ENCODE data around the gene DBP. TPM values are rescaled to one million over a fixed set of nuclear protein-coding genes. Genes with fewer than 3 reads are reported as not detected.

DBP gene
- total RNA-seq, 1 experiment from 2014 or later, result 12.0 TPM

DNA sequence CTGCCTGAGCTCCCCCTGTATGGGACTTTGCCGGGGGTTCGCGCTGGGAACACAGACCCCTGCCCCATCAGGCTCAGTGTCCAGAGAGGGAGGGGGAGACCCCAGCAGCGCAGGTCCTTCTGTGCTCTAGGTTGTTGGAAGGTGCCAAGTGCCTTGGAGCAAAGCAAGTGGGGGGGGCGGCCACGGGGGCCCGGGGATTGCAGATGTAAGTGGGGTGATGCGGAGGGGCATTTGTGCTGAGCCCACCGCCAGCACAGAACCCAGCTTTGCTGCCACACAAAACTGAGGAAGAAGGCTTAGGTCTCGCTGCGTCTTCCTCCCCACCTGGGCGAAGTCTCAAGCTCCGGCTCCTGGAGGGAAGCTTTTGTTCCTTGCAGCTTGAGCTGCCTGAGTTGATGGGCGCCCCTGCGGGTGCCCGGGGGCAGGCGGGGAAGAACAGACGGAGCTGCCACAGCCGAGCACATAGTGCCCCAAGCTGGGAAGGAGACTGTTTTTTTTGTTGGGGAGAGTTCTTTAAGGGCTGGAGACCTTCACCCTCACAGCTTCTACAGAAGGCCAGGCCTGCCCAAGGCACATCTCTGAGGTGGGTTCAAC, 37.1 kb upstream of the DBP start:
- TF ChIP-seq MAX (CRISPR knock-in tag; IDR thresholded peaks at IDR 0.05) (0 out of 2 replicates have a peak, but pooled peaks have one; percentile 7), ZMAT4 (CRISPR knock-in tag; IDR thresholded peaks at IDR 0.05) (no peak), ZNF317 (CRISPR knock-in tag; IDR thresholded peaks at IDR 0.05; ENCODE audit: borderline replicate concordance, low read depth) (no peak), STAT6 (CRISPR knock-in tag; conservative IDR thresholded peaks at IDR 0.05; ENCODE audit: low read depth) (no peak), ZNF423 (CRISPR knock-in tag; IDR thresholded peaks at IDR 0.05) (peak; percentile 98), SMAD4 (CRISPR knock-in tag; IDR thresholded peaks at IDR 0.05) (no peak), TCF7 (CRISPR knock-in tag; IDR thresholded peaks at IDR 0.05; ENCODE audit: low read depth) (no peak), IRF2 (CRISPR knock-in tag; IDR thresholded peaks at IDR 0.05; ENCODE audit: borderline replicate concordance, low read depth) (no peak), CREB1 (CRISPR knock-in tag; IDR thresholded peaks at IDR 0.05) (no peak), ZNF232 (CRISPR knock-in tag; IDR thresholded peaks at IDR 0.05) (no peak), CREM (CRISPR knock-in tag; IDR thresholded peaks at IDR 0.05) (no peak)
- TF ChIP-seq, protein P1, sequence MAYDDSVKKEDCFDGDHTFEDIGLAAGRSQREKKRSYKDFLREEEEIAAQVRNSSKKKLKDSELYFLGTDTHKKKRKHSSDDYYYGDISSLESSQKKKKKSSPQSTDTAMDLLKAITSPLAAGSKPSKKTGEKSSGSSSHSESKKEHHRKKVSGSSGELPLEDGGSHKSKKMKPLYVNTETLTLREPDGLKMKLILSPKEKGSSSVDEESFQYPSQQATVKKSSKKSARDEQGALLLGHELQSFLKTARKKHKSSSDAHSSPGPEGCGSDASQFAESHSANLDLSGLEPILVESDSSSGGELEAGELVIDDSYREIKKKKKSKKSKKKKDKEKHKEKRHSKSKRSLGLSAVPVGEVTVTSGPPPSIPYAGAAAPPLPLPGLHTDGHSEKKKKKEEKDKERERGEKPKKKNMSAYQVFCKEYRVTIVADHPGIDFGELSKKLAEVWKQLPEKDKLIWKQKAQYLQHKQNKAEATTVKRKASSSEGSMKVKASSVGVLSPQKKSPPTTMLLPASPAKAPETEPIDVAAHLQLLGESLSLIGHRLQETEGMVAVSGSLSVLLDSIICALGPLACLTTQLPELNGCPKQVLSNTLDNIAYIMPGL (CRISPR knock-in tag; IDR thresholded peaks at IDR 0.05), result no peak
- TF ChIP-seq, protein P2, sequence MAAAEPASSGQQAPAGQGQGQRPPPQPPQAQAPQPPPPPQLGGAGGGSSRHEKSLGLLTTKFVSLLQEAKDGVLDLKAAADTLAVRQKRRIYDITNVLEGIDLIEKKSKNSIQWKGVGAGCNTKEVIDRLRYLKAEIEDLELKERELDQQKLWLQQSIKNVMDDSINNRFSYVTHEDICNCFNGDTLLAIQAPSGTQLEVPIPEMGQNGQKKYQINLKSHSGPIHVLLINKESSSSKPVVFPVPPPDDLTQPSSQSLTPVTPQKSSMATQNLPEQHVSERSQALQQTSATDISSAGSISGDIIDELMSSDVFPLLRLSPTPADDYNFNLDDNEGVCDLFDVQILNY (CRISPR knock-in tag; IDR thresholded peaks at IDR 0.05), result no peak
- DNase-seq (ENCODE audit: low spot score) (peak; percentile 27), ATAC-seq (peak; percentile 11)
- Mint-ChIP-seq H3K27ac (no peak overlapping the region), H3K27me3 (ENCODE audit: low read depth) (peaks cover 17% of the 10 kb centered on the region), H3K36me3 (no peaks in the 10 kb centered on the region), H3K4me3 (peak overlapping the region; percentile 37), H3K4me1 (peaks cover 26% of the 10 kb centered on the region), H3K9me3 (peaks cover 6% of the 10 kb centered on the region; the same call in 1 of the 2 replicates)
- CTCF ChIA-PET, result interaction anchor here (0.6 to 4.0 kb wide), 22 partner anchors 13 to 325 kb away, joined by 3 to 56 read pairs (median 4); partner anchors contain the start of genes CA11 and FUT2
- POLR2A ChIA-PET, result interaction anchor here (0.7 to 2.2 kb wide), 2 partner anchors 22 to 29 kb away, joined by 3 to 14 read pairs; partner anchors contain the start of gene FUT2

DNA sequence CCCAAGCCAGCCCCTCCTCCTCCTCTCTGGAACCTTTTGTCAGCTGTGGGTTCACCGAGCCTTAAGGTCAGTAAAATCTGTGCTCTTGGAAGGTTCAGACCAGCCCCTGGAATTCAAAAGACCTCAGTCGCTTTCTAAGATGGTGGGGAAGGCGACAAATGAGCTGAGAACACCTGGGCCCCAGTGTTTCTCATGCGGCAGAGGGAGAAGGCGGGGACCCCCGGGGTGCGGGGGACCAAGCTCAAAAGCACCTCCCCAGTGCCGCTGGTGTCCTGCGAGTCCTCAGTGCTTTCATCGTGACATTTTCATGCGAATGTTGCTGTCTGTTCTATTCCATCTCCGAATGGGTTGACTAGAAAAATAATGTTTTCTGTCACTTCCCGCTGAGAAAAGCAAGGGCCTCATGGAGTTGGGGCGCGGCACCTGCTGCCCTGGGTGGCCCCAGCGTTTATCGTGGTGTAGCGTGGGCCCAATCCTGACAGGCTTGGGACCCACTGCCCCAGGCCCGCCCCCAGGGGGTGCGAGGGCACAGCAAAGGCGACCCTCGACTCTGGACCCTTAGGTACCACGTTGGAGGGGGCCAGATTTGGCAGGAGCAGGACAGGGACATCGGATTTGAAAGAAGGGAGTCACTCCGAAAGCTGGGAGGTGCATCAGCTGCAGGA, 36.4 kb upstream of the DBP start:
- H3K36me3 Mint-ChIP-seq, result no peaks in the 10 kb centered on the region
- CTCF ChIA-PET, result interaction anchor here (0.8 to 4.0 kb wide), 15 partner anchors 13 to 326 kb away, joined by 3 to 56 read pairs (median 3); partner anchors contain the start of genes CA11 and FUT2

More for the DNA sequence above, 36.4 kb upstream of the DBP start:
- peaks cover 17% of the 10 kb centered on the region for H3K27me3 Mint-ChIP-seq (ENCODE audit: low read depth)
- H3K4me3 Mint-ChIP-seq, result peak overlapping the region; percentile 37
- H3K4me1 Mint-ChIP-seq, result peaks cover 26% of the 10 kb centered on the region
- POLR2A ChIA-PET, result interaction anchor here (1.0 to 2.2 kb wide), 2 partner anchors 22 to 44 kb away, joined by 3 to 14 read pairs; partner anchors contain the start of gene FUT2
- H3K9me3 Mint-ChIP-seq, result peaks cover 10% of the 10 kb centered on the region
- DNase-seq (ENCODE audit: low spot score), result no peak
- TF ChIP-seq RORB (CRISPR knock-in tag; IDR thresholded peaks at IDR 0.05) (no peak), ZNF263 (CRISPR knock-in tag; IDR thresholded peaks at IDR 0.05; ENCODE audit: low read depth) (no peak)
- H3K27ac Mint-ChIP-seq, result no peak overlapping the region
- no peak for ATAC-seq

Measured in WTC11 (cell line).